Liver (tissue), 3 donors: Measurements from ENCODE around the gene MIB1.

Experiments used
- HNF4A ChIP-seq, 2 donors: conservative IDR thresholded peaks; 2 replicates each; pipeline ENCODE4 v1.6.1; 2016; ENCODE audit warnings: antibody characterized with exemption in 2 of 2, mild to moderate bottlenecking in 2 of 2
- TF ChIP-seq, protein P1 (sequence below): IDR thresholded peaks from 2 replicates; pipeline ENCODE4 v1.6.1; 2016; ENCODE audit warnings: antibody characterized with exemption
- TF ChIP-seq, protein P2 (sequence below): fragments of 150-350 bp; IDR thresholded peaks from 2 replicates; pipeline ENCODE4 v1.5.1; 2017; ENCODE audit warnings: improper control_type of control experiment, low read depth, low read length; ENCODE audit not compliant: missing input control
- donor health status: healthy.
- donor health status: healthy.

DNA sequence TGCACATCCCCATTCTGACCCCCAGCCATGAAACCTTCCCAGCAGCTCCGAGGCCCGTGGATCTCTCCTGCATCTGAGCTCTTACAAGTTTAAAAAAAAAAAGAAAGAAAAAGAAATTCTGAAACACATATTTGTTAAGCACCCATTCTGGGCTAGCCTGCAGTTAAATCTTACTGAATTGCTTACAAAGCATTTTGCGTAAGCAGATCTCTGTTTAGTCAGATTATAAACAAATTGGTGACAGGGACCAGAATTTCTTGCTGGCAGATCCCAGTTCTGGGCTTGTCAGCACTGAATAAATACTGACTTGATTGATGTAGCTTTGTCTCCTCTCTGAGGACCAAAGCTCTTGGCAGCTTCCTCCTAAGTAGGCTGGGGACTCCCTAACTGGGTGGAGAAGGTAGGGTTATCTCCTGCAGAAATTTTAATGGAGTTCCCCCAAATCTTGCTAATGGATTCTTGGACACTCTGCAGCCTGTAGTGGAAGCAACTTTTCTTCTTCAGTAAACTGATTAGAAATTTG is 160.9 kb downstream of the MIB1 start:
- TF ChIP-seq, protein P1, sequence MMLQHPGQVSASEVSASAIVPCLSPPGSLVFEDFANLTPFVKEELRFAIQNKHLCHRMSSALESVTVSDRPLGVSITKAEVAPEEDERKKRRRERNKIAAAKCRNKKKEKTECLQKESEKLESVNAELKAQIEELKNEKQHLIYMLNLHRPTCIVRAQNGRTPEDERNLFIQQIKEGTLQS = no peak
- no peak for TF ChIP-seq HNF4A (conservative IDR thresholded peaks at IDR 0.05)
- TF ChIP-seq, protein P2, sequence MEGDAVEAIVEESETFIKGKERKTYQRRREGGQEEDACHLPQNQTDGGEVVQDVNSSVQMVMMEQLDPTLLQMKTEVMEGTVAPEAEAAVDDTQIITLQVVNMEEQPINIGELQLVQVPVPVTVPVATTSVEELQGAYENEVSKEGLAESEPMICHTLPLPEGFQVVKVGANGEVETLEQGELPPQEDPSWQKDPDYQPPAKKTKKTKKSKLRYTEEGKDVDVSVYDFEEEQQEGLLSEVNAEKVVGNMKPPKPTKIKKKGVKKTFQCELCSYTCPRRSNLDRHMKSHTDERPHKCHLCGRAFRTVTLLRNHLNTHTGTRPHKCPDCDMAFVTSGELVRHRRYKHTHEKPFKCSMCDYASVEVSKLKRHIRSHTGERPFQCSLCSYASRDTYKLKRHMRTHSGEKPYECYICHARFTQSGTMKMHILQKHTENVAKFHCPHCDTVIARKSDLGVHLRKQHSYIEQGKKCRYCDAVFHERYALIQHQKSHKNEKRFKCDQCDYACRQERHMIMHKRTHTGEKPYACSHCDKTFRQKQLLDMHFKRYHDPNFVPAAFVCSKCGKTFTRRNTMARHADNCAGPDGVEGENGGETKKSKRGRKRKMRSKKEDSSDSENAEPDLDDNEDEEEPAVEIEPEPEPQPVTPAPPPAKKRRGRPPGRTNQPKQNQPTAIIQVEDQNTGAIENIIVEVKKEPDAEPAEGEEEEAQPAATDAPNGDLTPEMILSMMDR = no peak
